Duodenal mucosa (tissue), 2 donors: Measurements from ENCODE around the gene WDR45B.

Experiments used
- H3K27ac ChIP-seq: one replicate; pipeline ENCODE4 v1.7.0; 2013; ENCODE audit warnings: low read depth, low read length
- H3K27me3 ChIP-seq, 2 donors: one replicate each; pipeline ENCODE4 v1.7.0; 2013; ENCODE audit warnings: low read length in 2 of 2, control low read depth in 1 of 2; ENCODE audit not compliant: insufficient read depth in 2 of 2, control insufficient read depth in 1 of 2
- H3K36me3 ChIP-seq, 2 donors: one replicate each; pipeline ENCODE4 v1.7.0; 2013; ENCODE audit warnings: low read length in 2 of 2, control low read depth in 1 of 2; ENCODE audit not compliant: insufficient read depth in 2 of 2, control insufficient read depth in 1 of 2
- H3K4me1 ChIP-seq, 2 donors: one replicate each; pipeline ENCODE4 v1.7.0; 2013; ENCODE audit warnings: low read length in 2 of 2, control low read depth in 1 of 2; ENCODE audit not compliant: insufficient read depth in 2 of 2, control insufficient read depth in 1 of 2
- H3K4me3 ChIP-seq, 2 donors: one replicate each; pipeline ENCODE4 v1.7.0; 2013; ENCODE audit warnings: low read length in 2 of 2, low read depth in 1 of 2
- H3K9ac ChIP-seq, 2 donors: one replicate each; pipeline ENCODE4 v1.7.0; 2013; ENCODE audit warnings: low read length in 2 of 2, low read depth in 1 of 2
- H3K9me3 ChIP-seq, 2 donors: one replicate each; pipeline ENCODE4 v1.7.0; 2013; ENCODE audit warnings: low read length in 2 of 2, control low read depth in 1 of 2; ENCODE audit not compliant: control insufficient read depth in 1 of 2

WDR45B gene

GRCh38 chr17:82604532-82604931 is 43.7 kb downstream of the WDR45B start:
- H3K4me1 ChIP-seq, result peaks cover 13 to 16% of the 10 kb centered on the region in 2 donors
- no peak overlapping the region for H3K9ac ChIP-seq
- peak overlapping the region; percentile 13 for H3K27ac ChIP-seq
- H3K4me3 ChIP-seq, result no peak overlapping the region
- no peaks in the 10 kb centered on the region for H3K9me3 ChIP-seq
- H3K27me3 ChIP-seq, result no peaks in the 10 kb centered on the region
- H3K36me3 ChIP-seq, result peaks cover 23 to 68% of the 10 kb centered on the region in 2 donors

DNA sequence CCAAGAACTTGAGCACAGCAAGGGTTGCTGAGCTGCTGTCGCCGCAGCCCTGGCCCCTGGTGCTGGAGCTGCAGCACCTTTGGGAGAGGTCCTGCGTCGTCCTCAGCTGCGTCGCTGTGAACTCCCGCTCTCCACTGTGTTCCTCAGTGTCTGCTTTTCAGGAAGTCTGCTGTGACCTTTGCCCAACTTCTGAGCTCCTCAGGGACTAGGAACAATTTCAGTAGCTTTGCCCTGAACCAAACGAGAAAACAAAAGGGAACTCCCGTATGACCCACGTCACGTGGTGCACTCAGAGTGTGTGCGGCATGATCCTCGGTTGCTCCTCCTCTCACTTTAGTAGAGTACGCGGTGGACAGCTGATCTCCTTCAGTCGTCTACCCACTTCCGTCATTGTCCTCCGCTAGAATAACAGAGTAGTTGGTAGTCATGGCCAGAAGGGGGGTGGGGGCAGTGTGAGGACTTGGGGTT is 44.2 kb downstream of the WDR45B start:
- Histone ChIP-seq H3K4me3 (peak overlapping the region in 1 of 2 donors; percentile 21), H3K9me3 (no peaks in the 10 kb centered on the region), H3K27ac (peak overlapping the region; percentile 45), H3K36me3 (peaks cover 21 to 70% of the 10 kb centered on the region in 2 donors), H3K4me1 (peaks cover 13 to 16% of the 10 kb centered on the region in 2 donors), H3K9ac (peak overlapping the region in 1 of 2 donors; percentile 22), H3K27me3 (no peaks in the 10 kb centered on the region)

DNA sequence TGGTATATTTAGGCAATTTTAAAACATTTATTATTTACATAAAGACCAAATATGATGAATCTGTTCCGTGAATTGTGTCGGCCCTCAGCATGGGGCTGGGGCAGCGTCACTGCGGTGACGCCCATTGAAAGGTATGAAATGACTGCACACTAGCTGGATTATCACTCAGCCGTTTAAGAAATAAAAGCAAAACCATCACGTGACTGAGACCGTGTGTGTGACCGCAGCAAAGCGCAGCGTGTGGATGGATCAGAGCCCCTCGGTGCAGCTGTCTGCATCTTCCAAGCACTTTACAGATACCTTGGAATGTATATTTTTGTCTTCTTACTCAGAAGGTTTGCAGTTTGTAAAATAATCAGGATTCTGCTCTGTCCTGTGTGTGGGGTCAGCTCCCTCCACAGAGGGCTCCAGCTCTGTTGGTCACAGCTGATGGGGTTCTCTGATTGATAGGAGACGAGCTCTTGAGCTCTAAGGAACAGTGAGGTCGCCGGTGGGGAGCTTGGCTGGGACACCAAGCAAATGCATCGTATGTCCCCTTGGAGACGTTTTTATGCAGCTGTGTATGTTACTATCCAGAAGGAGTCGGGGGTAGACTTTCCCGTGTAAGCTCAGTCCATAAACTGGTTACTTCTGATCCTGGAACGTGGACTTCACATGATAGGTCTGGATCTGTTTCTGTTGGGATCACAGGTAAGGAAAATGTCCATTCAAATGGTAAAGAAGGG is 45.1 kb downstream of the WDR45B start:
- Histone ChIP-seq H3K9ac (peak overlapping the region in 1 of 2 donors; percentile 23), H3K27ac (no peak overlapping the region), H3K36me3 (peaks cover 24 to 73% of the 10 kb centered on the region in 2 donors), H3K4me3 (no peak overlapping the region), H3K9me3 (no peaks in the 10 kb centered on the region), H3K4me1 (peaks cover 13 to 16% of the 10 kb centered on the region in 2 donors), H3K27me3 (no peaks in the 10 kb centered on the region)

DNA sequence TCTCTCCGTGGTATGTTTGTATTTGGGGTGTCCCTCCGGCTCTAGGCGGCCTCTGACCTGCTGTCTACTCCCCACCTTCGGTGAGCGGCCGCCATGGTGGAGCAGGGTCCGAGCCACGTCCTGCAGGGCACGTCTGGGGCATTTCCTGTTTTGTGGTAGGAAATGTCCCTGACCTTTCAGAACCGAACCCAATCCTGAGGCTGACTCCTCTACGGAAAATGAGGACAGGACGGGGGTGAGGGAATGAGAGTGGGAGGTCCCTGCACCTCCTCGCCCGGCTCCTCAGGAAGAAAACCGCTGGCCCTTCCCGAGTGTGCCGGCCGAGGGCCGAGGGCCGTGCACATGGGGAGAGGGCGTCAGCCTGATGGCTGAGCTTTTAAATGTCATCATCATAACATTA is 45.8 kb downstream of the WDR45B start:
- Histone ChIP-seq H3K36me3 (peaks cover 24 to 69% of the 10 kb centered on the region in 2 donors), H3K27me3 (no peaks in the 10 kb centered on the region), H3K4me3 (no peak overlapping the region), H3K27ac (no peak overlapping the region), H3K9ac (no peak overlapping the region), H3K9me3 (no peaks in the 10 kb centered on the region), H3K4me1 (peaks cover 13 to 16% of the 10 kb centered on the region in 2 donors)

DNA sequence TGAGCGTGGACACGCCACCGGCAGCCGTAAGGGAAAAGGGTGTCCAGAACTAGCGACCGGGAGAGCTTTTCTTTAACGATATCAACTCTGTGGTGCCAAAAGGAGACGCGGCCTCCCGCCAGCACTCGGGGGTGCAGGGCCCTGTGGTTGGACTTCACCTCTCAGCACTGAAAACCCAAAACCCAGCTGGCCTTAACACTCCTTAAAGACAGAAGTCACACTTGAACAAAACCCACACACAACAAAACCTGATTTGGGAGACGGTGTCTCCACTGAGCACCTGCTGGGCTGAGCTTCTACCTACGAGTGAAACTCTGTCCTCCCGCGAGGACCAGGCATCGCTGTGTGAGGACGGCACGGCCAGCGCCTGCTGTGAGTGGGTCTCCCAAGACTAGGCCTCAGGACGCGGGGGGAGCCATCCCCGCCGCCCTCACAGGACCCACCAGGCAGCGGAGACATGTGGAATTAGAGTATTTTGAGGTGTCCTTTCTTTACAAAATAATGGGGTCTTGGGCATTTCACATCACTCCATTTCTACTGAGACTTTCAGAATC is 46.7 kb downstream of the WDR45B start:
- Histone ChIP-seq H3K9ac (no peak overlapping the region), H3K4me1 (peaks cover 13 to 16% of the 10 kb centered on the region in 2 donors), H3K4me3 (no peak overlapping the region), H3K9me3 (no peaks in the 10 kb centered on the region), H3K27me3 (no peaks in the 10 kb centered on the region), H3K27ac (no peak overlapping the region), H3K36me3 (peaks cover 32 to 78% of the 10 kb centered on the region in 2 donors)

DNA sequence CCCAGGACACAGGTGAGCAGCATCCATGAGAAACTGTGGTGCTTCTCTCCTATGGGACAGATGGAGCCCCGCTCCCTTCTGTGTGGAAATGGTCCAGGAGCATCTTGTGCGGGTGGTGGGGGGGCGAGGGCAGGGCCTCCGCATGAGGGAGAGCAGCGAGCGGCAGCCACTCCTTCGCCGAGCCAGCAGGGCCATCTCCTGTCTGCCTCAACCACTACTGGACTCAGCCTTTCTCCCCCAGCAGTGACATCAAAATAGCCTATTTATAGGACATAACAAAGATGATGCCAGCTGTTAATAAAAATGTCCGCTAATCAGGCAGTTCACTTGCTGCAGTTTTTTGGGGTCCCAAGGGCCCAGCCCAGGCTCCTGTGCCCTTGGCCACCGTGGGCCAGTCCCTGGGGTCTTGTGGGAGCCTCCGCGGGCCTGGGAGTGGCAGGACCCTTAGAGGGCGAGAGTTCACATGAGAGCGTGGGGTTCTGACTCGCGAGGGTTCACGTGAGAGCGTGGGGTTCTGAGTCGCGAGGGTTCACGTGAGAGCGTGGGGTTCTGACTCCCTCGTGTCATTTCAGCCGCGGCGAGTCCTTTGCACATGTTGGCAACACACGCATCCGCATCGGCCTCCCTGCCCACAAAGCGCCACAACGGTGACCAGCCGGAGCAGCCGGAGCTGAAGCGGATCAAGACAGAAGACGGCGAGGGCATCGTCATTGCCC is 47.4 kb downstream of the WDR45B start:
- no peak overlapping the region for H3K4me3 ChIP-seq
- no peak overlapping the region for H3K27ac ChIP-seq
- H3K4me1 ChIP-seq, result peaks cover 13 to 16% of the 10 kb centered on the region in 2 donors
- no peaks in the 10 kb centered on the region for H3K9me3 ChIP-seq
- no peak overlapping the region for H3K9ac ChIP-seq
- no peaks in the 10 kb centered on the region for H3K27me3 ChIP-seq
- peaks cover 28 to 78% of the 10 kb centered on the region in 2 donors for H3K36me3 ChIP-seq

DNA sequence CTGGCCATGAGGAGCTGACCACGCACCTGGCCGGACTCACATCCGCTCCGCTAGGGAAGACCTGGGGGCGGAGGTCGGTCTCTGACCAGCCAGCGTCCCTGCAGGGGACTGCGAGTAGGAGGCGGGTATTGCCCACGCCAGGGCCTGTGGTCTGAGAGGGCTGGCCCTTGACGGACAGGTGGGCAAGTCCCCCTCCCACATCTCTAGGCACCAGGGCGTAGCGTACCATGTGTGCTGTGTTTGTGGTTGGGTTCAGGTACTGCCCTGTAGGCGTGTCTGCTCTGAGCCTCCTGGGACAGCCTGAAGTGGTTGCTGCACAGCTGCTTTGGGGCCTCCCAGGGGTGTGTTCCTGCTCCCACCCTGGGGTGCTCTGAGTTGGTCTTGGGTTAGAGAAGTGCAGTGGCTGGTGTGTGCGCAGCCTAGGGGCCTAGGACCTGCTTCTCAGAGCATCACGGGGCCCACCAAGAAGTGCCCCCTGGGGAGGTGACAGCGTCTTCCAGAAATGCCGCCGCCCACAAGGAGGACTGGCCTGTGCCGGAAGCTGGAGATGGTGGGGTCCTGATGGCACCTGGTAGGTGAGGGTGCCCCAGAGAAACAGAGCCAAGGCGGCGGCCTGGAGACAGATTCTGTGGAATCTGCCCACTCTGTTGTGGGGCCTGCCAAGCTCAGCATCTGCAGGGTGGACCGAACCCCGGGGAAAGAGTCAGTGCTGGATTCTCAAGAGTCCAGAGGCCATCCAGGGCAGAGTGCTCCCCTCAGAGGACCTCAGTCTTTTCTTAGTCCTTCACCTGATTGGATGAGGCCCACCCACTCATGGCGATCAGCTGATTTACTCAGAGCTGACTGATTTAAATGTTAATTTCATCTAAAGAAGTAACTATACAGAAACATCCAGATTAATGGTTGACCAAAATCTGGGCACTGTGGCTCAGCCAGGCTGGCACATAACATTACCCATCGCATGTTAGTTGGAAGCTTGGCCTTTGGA is 48.3 kb downstream of the WDR45B start:
- Histone ChIP-seq H3K9ac (no peak overlapping the region), H3K4me3 (no peak overlapping the region), H3K27me3 (no peaks in the 10 kb centered on the region), H3K27ac (no peak overlapping the region), H3K36me3 (peaks cover 28 to 79% of the 10 kb centered on the region in 2 donors), H3K4me1 (peaks cover 13 to 22% of the 10 kb centered on the region in 2 donors), H3K9me3 (no peaks in the 10 kb centered on the region)

- H3K4me3 ChIP-seq, result no peak overlapping the region
- H3K36me3 ChIP-seq, result peaks cover 28 to 78% of the 10 kb centered on the region in 2 donors
- no peaks in the 10 kb centered on the region for H3K9me3 ChIP-seq
- no peaks in the 10 kb centered on the region for H3K27me3 ChIP-seq
- H3K4me1 ChIP-seq, result peaks cover 11 to 27% of the 10 kb centered on the region in 2 donors
- no peak overlapping the region for H3K27ac ChIP-seq
- H3K9ac ChIP-seq, result no peak overlapping the region
Observed at GRCh38 chr17:82598256-82599119, 49.8 kb downstream of the WDR45B start.
